ENCODE data around the gene TRMT10B.
"Not testable (repeated sequence)": the region's sequence is repeated elsewhere in the genome, so short reads cannot be mapped to it uniquely, and the experiment has no call there.

The TRMT10B gene

GRCh38 chr9:37753489-37754190 lies at the start of gene TRMT10B:
Gene TRMT10B, plus strand, starts transcription at chr9:37753805. Its CDS starts 8,127 bp downstream, at chr9:37761932.
- peak; percentile 65 to 73 for DNase-seq

DNA sequence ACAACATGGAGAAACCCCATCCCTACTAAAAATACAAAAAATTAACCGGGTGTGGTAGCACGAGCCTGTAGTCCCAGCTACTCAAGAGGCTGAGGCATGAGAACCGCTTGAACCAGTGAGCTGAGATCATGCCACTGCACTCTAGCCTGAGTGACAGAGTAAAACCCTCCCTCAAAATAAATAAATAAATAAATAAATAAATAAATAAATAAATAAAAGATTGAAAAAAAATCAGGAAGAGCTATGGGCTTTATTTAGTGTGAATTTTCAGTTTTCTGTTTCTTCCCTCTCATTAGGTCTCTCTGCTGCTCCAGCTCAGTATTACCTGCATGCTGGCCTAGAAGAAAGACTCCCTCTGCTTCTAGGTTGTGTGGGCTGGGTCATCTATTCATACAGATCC lies 47.8 kb upstream of the TRMT10B start:
- DNase-seq: no peak

GRCh38 chr9:37706290-37706689 lies 47.3 kb upstream of the TRMT10B start:
- DNase-seq: no peak

GRCh38 chr9:37707748-37708147 lies 45.9 kb upstream of the TRMT10B start:
- DNase-seq: no peak

DNA sequence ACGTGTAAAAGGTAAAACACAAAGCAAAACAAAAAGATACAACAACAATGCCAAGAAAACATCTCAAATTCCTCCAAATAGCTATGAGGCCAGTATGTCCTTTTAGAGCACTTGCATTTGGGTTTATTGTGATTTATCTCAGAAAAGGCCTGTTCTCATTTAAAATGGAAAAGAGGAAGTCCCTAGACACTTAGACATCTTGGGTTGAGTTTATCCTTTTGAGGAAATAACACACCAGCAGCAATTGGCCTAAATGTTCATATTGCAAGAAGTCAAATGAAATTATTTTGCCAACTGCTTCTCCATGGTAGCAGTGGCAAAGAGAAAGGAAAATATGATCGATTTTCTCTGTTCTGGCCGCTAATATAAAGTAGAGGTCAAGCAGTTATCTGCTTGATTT lies 43.6 kb upstream of the TRMT10B start:
- DNase-seq: no peak

- no peak for DNase-seq
Observed at GRCh38 chr9:37715260-37715659, 38.3 kb upstream of the TRMT10B start.

GRCh38 chr9:37715991-37716505 lies 37.6 kb upstream of the TRMT10B start:
- DNase-seq: no peak

GRCh38 chr9:37719526-37719925 lies 34.1 kb upstream of the TRMT10B start:
- DNase-seq: no peak

DNA sequence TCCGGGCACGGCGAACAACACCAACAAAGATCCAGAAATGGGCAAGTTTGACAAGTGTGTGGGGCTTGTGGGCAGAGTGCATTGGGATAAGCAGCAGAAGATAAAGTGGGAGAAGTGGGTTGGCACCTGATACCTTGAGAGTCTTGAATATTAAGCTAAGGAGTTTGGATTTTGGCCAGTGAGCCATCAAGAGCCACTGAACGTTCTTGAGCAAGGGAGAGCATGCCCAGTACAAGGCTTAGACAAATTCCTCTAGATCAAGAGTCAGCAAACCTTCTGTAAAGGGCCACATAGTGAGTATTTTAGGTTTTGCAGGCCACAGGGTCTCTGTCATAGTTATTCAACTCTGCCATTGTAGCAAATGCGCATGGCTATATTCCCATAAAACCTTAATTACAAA lies 26.6 kb upstream of the TRMT10B start:
- DNase-seq: no peak

DNA sequence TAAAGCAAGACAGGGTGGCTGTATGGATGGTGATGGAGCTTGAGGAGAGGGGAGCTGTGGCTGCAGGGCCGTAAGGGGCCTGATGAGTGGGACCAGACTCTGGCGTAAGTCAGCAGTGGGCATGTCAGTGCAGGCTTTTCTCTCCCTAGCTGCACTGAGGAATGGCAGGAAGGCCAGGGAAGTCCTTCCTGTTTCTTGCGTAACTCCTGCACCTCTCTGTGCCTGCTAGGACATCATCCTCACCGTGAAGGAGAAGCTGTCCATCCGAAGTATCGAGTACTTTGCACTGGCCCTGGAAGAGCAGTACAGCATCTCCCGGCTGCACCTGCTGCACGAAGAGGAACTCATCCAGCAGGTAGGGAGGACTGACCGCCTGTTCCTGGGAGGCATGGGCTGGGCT lies 24.1 kb upstream of the TRMT10B start:
- no peak for DNase-seq

- no peak for DNase-seq
Observed at GRCh38 chr9:37730256-37730655, 23.3 kb upstream of the TRMT10B start.

DNA sequence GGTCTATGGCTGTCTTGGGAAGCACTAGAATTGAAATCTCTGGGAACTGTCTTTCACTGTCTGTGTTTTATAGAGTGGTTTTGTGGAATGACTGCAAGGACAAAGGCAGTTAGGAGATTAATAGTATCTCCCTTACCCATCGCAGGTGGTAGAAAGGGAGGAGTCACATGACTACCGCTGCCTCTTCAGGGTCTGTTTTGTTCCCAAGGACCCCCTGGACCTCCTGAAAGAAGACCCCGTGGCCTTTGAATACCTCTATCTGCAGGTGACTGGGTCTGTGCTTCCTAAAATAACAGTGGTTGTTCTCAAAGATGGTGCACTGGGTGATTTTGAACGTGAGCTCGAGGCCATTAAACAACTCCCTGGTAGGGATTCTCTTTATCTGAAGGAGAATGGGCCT lies 22.8 kb upstream of the TRMT10B start:
- no peak for DNase-seq

DNA sequence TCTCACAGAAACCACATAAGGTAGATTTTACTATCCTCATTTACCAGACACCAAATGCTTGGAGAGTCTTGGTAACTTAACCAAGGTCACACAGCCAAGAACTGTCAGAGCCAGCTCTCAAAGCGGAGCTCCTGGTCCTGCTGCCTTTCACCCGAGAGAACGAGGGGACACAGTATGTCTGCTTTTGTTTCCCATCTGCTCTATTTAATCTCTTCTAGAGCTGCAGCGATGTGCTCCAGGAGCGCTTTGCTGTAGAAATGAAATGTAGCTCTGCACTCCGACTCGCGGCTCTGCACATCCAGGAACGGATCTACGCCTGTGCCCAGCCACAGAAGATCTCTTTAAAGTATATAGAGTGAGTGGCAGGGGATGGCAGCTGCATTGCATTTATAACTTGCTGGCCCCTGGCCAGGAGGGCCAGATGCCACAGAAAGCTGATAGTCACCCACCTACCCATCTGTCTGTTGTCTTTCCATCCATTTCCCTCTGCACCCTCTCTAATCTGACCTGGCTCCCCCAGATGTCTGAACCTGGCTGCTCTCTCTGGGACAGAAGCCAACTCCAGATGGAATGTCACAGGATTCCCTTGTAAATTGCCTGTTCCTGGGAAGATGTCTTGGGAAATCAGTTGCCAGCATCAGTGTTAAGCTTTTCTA lies 21.4 kb upstream of the TRMT10B start:
- DNase-seq: no peak

DNA sequence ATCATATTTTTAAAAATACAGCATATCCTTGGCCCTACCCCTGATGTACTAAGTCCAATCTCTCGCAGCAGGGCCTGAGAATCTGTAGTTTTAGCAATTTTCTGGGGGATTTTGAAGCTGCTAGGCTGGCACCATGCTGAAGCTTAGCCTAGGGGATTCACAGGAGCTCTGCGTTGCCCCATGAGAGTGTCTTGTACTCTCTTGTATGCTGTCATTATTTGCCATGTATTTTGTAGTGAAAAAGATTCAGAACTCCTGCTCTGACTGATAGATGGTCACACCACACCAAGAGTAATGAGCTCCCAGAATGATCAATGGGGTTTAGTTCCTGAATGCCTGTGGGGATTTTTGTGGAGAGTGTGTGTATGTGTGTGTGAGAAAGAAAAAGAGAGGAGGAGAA lies 20.7 kb upstream of the TRMT10B start:
- DNase-seq: no peak

DNA sequence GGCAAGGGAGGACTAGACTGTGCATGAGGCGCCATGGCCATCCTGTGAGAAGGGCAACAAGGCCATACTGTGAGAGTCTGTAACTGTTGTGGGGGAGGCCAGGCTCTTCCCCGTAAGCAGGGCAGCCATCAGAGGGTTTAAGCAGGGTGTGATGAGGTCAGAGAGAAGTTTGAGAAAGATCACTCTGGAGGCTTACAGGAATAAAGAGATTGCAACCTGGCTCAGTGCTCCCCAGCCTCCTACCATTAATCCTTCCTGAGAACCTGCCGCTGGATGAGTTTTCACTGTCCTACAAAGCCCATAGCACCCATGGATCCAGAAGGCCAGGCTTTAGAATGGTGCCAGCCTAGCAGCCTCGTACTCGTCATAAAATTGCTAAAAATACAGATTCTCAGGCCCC lies 14.4 kb upstream of the TRMT10B start:
- DNase-seq: no peak

DNA sequence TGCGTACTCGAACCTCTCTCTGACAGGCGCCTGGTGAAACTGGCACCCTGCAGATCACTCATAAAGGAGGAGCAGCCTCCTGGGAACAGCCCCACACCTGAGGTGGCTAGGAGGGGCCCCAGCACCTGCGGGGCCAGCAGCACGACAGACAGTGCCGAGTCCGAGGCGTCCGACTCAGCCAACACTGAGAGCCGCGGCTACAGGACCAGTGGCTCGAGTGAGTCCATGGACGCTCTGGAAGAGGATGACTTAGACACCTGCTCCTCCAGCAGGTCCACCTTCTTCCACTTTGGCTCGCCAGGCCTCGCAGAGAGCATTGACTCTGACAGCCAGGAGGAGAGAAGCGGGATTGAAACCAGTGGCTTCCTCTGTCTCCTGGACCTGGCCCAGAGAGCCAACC lies 13.5 kb upstream of the TRMT10B start:
- no peak for DNase-seq

DNA sequence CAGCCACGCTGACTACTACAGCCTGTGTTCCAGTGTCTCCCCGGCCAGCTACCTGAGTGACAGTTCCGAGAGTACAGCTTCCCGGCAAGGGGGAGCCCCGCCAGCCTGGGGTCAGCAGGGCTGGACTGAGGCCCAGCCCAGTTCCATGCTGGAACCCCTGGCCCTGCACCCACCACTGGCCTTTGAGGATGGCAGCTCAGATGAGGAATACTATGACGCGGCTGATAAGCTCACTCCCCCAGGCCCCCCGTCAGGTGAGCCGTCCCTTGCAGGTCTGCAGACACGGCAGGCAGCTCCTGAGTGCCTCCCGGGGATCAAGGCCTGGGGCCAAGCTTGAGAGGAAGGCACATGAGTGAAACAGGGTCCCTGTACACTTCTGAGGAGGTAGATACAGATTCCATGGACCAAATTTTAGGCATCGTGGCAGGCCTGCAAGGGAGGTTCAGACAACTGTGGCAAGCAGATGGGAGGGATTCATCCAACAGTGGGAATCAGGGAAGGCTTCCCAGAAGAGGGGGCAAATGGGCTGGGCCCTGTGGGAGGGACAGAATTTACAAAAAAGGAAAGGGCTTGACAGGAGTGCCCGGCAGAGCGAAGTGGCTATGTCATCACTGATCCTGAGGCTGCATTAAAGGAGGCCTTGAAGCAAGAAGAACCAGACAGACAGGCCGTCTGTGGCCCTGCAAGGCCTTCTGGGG lies 12.8 kb upstream of the TRMT10B start:
- no peak for DNase-seq

- no peak for DNase-seq
Observed at GRCh38 chr9:37745970-37746369, 7.6 kb upstream of the TRMT10B start.

DNA sequence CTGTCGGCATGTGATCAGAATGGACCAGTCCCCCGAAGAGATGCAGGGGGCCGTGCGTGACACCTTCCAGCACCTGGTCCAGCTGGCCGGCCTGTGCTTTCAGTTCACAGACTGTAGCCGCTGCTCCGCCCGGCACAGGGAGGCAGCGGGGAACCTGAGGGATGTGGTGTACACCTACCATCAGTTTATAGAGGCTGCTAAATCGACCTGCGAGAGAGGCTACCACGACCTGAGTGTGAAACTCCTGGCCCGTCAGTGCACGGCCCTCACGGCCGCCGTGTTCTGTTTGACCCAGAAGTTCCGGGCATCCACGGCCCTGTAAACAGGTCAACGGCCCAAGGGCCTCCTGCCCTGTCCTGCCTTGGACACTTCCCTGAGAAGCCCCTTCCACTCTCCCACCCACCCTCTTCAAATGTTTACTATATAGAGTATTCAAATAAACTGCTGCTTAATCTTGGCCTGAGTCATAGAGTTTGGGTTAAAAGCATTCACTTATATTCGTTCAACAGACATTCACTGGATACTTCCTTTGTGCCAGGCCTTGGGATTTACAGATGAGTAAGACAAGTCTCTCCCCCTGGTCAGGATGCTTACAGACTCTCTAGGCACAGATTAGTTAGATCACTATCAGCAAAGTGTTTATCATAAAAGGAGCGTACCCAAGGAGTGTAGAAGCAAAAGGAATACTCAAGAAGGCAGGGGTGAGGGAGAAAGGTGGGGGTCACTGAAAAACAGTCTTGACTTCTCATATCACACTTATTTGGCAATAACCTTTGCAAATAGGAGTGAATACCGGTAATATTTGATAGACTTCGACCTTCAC lies 6.9 kb upstream of the TRMT10B start:
- DNase-seq: no peak

DNA sequence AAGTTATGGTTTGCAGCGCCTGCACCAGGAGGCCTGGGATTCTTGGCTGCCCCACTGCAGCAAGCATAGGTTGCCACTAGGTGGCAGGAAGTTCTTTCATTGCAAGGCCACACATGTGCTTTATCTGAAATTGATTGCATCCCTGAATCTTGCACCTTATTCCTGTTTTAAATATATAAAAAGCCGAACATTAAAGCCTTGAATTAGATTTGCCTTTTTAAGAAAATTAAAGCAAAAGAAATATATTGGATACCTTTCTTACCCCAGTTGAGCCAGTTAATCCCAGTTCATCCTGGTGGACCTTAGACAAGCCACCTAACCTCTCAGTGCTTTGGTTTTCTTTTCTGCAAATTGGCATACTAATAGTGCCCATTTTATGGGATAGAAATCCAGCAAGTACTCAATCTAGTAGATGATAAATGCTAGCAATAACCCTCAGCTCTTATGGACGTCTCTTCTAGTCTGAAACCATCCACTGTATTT lies 6.3 kb upstream of the TRMT10B start:
- peak; percentile 48 to 56 for DNase-seq

DNA sequence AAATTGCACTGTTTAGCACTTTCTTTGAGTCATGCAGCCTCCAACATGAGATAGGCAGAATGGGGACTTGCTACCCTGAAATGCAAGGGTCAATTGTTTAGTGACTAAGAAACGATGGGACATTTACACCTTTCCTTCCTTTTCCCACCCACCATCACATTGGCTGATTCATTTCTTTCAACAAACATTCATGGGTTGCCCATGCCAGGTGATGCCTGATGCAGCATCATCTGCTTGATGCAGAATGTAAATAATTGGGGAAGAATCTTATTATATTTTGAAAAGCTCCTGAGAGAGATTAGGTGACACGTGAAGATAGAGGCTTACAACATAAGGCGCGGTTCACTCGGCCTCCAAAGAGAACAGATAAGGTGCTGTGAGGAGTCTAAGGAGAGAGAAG lies 4.5 kb upstream of the TRMT10B start:
- no peak for DNase-seq

- no peak for DNase-seq
Observed at GRCh38 chr9:37751186-37751585, 2.4 kb upstream of the TRMT10B start.

- DNase-seq: not testable (repeated sequence)
Observed at GRCh38 chr9:37751704-37752103, 1.9 kb upstream of the TRMT10B start.
